ENCODE data around the gene LDAF1.
"Not testable (repeated sequence)": the region's sequence is repeated elsewhere in the genome, so short reads cannot be mapped to it uniquely, and the experiment has no call there.

LDAF1 gene

DNA sequence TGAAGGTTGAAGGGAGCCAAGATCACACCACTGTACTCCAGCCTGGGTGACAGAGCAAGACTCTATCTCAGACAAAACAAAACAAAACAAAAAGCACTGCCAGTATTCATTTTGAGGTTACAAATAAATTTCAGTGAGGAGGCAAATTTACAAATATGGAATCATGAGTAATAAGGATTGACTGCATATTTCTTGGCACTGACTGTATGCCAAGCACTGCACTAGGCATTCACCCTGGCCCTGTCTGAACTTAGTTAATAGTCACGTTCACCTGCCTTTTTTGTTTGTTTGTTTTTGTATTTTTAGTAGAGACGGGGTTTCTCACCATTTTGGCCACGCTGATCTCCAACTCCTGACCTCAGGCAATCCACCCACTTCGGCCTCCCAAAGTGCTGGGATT is 5.1 kb downstream of the LDAF1 start:
- no peak overlapping the region for H3K4me3 ChIP-seq (ENCODE audit: low read length)
- peak; percentile 51 for DNase-seq (ENCODE audit: low read depth)
- TF ChIP-seq, protein P1, sequence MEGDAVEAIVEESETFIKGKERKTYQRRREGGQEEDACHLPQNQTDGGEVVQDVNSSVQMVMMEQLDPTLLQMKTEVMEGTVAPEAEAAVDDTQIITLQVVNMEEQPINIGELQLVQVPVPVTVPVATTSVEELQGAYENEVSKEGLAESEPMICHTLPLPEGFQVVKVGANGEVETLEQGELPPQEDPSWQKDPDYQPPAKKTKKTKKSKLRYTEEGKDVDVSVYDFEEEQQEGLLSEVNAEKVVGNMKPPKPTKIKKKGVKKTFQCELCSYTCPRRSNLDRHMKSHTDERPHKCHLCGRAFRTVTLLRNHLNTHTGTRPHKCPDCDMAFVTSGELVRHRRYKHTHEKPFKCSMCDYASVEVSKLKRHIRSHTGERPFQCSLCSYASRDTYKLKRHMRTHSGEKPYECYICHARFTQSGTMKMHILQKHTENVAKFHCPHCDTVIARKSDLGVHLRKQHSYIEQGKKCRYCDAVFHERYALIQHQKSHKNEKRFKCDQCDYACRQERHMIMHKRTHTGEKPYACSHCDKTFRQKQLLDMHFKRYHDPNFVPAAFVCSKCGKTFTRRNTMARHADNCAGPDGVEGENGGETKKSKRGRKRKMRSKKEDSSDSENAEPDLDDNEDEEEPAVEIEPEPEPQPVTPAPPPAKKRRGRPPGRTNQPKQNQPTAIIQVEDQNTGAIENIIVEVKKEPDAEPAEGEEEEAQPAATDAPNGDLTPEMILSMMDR (IDR thresholded peaks at IDR 0.05; ENCODE audit: insufficient read depth, low read depth, low read length, missing control alignments): no peak

DNA sequence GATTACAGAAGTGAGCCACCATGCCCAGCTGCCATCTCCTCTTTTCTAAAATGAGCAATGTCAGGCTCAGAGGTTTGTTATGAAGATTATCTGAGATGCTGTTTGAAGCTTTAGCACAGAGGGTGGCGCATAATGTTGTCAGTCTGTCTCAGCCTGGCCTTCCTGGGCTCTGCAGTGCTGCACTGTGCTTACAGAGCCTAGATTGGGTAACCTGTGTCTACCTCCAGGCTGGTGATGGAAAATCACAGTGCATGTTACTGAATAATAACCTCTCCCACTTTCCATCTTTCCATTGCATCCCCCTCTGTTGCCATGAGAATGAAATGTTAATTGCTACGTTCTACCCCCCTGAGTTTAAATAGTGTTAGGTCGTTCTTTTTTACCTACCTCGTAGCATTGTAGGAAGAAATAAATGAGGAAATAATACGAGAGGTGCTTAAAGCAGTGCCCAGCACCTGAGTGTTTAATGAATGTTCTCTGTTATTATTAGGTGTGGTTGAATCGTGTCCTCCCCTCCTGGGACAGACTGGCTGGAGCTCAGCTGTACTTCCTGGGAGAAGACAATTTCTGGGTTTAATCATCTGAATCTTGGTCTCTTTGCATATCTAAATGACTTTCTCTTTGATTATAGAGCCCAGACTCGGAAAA is 6.2 kb downstream of the LDAF1 start:
- TF ChIP-seq, protein P1 (IDR thresholded peaks at IDR 0.05; ENCODE audit: insufficient read depth, low read depth, low read length, missing control alignments): no peak
- DNase-seq (ENCODE audit: low read depth): no peak
- H3K4me3 ChIP-seq (ENCODE audit: low read length): no peak overlapping the region

DNA sequence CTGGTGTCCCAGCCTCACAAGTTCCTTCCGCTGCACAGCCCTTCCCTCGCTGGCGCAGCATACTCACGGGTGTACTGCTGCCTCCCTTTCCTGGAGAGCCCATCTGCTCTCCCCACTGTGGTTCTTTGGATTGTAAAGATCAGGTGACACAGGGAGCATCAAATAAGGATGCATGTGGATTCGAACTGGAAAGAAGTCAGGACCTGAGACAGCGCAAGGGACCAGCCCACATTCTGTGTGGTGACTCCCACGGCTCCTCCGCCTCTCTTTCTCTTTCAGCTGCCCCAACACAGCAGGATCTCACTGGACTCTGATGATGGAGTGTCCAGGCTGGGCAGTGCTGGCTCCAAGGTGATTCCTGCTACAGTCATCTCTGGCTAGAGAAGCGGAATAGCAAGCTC is 8.1 kb downstream of the LDAF1 start:
- no peak for DNase-seq (ENCODE audit: low read depth)
- H3K4me3 ChIP-seq (ENCODE audit: low read length): no peak overlapping the region
- TF ChIP-seq, protein P1 (IDR thresholded peaks at IDR 0.05; ENCODE audit: insufficient read depth, low read depth, low read length, missing control alignments): no peak

DNA sequence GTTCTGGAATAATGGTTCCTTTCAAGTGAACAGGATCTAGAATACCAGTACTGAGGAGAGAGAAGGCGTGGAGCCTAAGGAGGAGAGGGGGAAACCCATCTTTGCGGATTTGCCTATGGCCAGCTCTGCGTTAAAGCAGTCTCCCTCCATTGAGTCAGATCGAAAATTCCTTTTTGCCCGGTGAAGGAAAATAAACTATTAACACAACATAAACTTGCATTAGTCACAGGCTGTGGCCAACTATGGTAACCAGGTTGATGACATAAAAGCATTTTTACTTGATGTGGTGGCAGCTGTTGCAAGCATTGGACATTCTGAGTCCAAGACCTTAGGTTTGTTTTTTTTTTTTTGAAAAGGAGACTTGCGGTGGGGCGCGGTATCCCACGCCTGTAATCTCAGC is 8.9 kb downstream of the LDAF1 start:
- TF ChIP-seq, protein P1 (IDR thresholded peaks at IDR 0.05; ENCODE audit: insufficient read depth, low read depth, low read length, missing control alignments): no peak
- DNase-seq (ENCODE audit: low read depth): peak; percentile 88
- no peak overlapping the region for H3K4me3 ChIP-seq (ENCODE audit: low read length)

DNA sequence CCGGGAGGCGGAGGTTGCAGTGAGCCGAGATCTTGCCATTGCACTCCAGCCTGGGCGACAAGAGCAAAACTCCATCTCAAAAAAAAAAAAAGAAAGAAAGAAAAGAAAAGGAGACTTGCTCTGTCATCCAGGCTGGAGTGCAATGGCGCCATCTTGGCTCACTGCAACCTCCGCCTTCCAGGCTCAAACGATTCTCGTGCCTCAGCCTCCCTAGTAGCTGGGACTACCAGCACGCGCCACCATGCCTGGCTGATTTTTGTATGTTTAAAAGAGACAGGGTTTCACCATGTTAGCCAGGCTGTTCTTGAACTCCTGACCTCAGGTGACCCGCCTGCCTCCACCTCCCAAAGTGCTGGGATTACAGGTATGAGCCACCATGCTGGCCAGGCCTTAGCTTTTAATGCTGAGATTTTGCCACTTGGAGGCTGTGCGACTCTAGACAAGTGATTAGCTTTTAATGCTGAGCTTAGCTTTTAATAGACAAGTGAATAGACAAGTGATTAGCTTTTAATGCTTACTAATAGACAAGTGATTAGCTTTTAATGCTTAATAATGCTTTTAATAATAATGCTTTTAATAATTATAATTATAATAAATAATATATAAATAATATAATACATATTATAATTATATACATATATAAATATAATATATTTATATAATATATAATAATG is 9.6 kb downstream of the LDAF1 start:
- no peak overlapping the region for H3K4me3 ChIP-seq (ENCODE audit: low read length)
- DNase-seq (ENCODE audit: low read depth): no peak
- TF ChIP-seq, protein P1 (IDR thresholded peaks at IDR 0.05; ENCODE audit: insufficient read depth, low read depth, low read length, missing control alignments): no peak

DNA sequence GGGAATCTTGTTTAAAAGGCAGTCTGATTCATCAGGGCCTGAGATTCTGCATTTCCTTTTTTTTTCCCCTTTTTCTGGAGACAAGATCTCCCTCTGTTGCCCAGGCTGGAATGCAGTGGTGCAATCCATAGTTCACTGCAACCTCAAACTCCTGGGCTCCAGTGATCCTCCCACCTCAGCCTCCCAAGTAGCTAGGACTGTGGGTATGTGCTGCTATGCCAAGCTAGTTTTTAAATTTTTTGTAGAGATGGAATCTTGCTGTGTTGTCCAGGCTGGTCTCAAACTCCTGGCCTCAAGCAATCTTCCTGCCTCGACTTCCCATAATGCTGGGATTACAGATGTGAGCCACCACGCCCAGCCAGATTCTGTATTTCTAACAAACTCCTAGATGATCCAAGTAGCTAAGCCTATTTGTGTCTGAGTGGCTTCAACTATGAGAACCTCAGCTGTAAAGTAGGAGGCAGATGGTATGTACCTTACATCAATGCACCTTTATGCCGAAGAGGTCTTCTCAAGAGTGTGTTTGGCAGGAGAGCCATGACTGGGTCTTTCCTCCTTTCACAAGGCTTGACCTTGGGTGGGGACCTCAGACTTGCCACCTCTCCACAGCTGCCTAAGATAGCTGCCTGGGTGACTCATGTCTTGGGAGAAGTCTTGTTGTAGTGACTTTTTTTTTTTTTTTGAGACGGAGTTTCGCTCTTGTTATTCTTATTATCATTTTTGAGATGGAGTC is 10.9 kb downstream of the LDAF1 start:
- TF ChIP-seq, protein P1 (IDR thresholded peaks at IDR 0.05; ENCODE audit: insufficient read depth, low read depth, low read length, missing control alignments): no peak
- peak; percentile 31 for DNase-seq (ENCODE audit: low read depth)
- H3K4me3 ChIP-seq (ENCODE audit: low read length): no peak overlapping the region

DNA sequence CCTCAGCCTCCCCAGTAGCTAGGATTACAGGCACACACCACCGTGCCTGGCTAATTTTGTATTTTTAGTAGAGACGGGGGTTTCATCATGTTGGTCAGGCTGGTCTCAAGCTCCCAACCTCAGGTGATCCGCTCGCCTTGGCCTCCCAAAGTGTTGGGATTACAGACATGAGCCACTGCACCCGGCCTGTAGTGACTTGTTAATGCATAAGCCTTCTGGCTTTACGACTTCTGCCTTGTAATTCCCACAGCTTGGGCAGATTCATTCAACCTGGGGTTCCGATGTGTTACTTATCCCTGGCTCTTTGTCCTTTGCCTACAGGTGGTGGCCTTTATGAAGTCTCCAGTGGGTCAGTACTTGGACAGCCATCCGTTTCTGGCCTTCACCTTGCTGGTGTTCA is 11.6 kb downstream of the LDAF1 start:
- not testable (repeated sequence) for DNase-seq (ENCODE audit: low read depth); H3K4me3 ChIP-seq (ENCODE audit: low read length)
